Panc1 (cell line): Measurements from ENCODE around the gene CDH12.

Experiments used
- CTCF ChIP-seq: fragments of 450-650 bp; IDR thresholded peaks from 2 replicates; pipeline ENCODE4 v1.5.1; 2017; ENCODE audit warnings: mild to moderate bottlenecking
- POLR2AphosphoS5 ChIP-seq: IDR thresholded peaks from 2 replicates; pipeline ENCODE4 v1.6.1; 2012; ENCODE audit warnings: mild to moderate bottlenecking, low read depth, low read length, moderate library complexity
- REST ChIP-seq, 2 experiments: IDR thresholded peaks; 2 replicates each; pipeline ENCODE4 v1.6.1; 2011 to 2012; ENCODE audit warnings: low read depth in 2 of 2, control low read depth in 1 of 2, low read length in 1 of 2, mild to moderate bottlenecking in 1 of 2, moderate library complexity in 1 of 2; ENCODE audit not compliant: insufficient read depth in 1 of 2
- SIN3A ChIP-seq: IDR thresholded peaks from 2 replicates; pipeline ENCODE4 v1.6.1; 2012; ENCODE audit warnings: low read depth, mild to moderate bottlenecking, low read length, moderate library complexity, borderline replicate concordance; ENCODE audit not compliant: insufficient read depth
- TCF7L2 ChIP-seq: IDR thresholded peaks from 2 replicates; pipeline ENCODE4 v1.6.1; 2011; ENCODE audit warnings: mild to moderate bottlenecking, low read depth, low read length, inconsistent platforms

- TF ChIP-seq CTCF, result no peak
- no peak for TF ChIP-seq REST (IDR thresholded peaks at IDR 0.05; ENCODE audit: insufficient read depth in 1 of 2, low read depth in 2 of 2, low read length in 1 of 2)
- TF ChIP-seq SIN3A, result no peak
- no peak for TF ChIP-seq POLR2AphosphoS5
- no peak for TF ChIP-seq TCF7L2
These were observed 1046.2 kb downstream of the CDH12 start for GRCh38 chr5:21806943-21807342.
